IMR-90 (cell line): ENCODE results near the gene ZBTB11. TPM values are rescaled to one million over a fixed set of nuclear protein-coding genes. Genes with fewer than 3 reads are reported as not detected.

Experiments used
- ATAC-seq: fragments of 200-7000 bp; cut with Tn5 transposase; 2 replicates; pipeline ENCODE4 v1.9.1; 2020; ENCODE audit warnings: low read depth, mild to moderate bottlenecking, moderate library complexity
- BruUV-seq: library from RNA; stranded (reverse); fragments of 400-500 nt; replicated peaks from 2 replicates; lab custom pipeline; 2021; lab: Mats Ljungman, UMichigan
- CTCF ChIA-PET: fragments of 300-600 bp; formaldehyde crosslinking; extraction: SDS; loops from one replicate; lab custom pipeline; 2021; ENCODE audit warnings: antibody characterized with exemption; lab: Yijun Ruan, JAX
- POLR2A ChIA-PET: fragments of 300-600 bp; sonication (Branson Sonifier 250); formaldehyde crosslinking; loops from one replicate; lab custom pipeline; 2022; ENCODE audit warnings: antibody characterized with exemption; ENCODE audit not compliant: unreplicated experiment; lab: Charles Lee
- DNase-seq: peaks from one replicate; pipeline ENCODE4 v3.0.0; 2013
- H2AFZ ChIP-seq: replicated peaks from 2 replicates; pipeline ENCODE3; 2013; ENCODE audit warnings: low read length, mild to moderate bottlenecking; ENCODE audit not compliant: poor library complexity
- H2AK5ac ChIP-seq: 2 replicates; pipeline ENCODE4 v1.6.1; 2013; ENCODE audit warnings: low read depth, low read length, inconsistent platforms
- H2AK9ac ChIP-seq: replicated peaks from 2 replicates; pipeline ENCODE3; 2013; ENCODE audit warnings: mild to moderate bottlenecking, low read depth, low read length, moderate library complexity; ENCODE audit not compliant: poor library complexity
- H2BK120ac ChIP-seq: 2 replicates; pipeline ENCODE4 v1.6.1; 2013; ENCODE audit warnings: low read depth, low read length, inconsistent platforms
- H2BK15ac ChIP-seq: 3 replicates; pipeline ENCODE4 v1.6.1; 2013; ENCODE audit warnings: low read depth, low read length, inconsistent platforms
- H2BK20ac ChIP-seq: 2 replicates; pipeline ENCODE4 v1.6.1; 2013; ENCODE audit warnings: low read depth, mild to moderate bottlenecking, inconsistent platforms, low read length, moderate library complexity
- H2BK5ac ChIP-seq: 2 replicates; pipeline ENCODE4 v1.6.1; 2013; ENCODE audit warnings: mild to moderate bottlenecking, low read depth, low read length, inconsistent platforms; ENCODE audit not compliant: poor library complexity, severe bottlenecking
- H3K14ac ChIP-seq: replicated peaks from 2 replicates; pipeline ENCODE4 v1.6.1; 2013; ENCODE audit warnings: low read depth, low read length, inconsistent platforms
- H3K18ac ChIP-seq: 2 replicates; pipeline ENCODE4 v1.6.1; 2013; ENCODE audit warnings: low read depth, low read length, control low read depth
- H3K23ac ChIP-seq: 2 replicates; pipeline ENCODE4 v1.6.1; 2013; ENCODE audit warnings: low read depth, low read length, inconsistent platforms
- H3K27ac ChIP-seq: 2 replicates; pipeline ENCODE4 v1.5.1; 2013; ENCODE audit warnings: mild to moderate bottlenecking, control low read depth, low read length; ENCODE audit not compliant: insufficient read depth
- H3K27me3 ChIP-seq: 2 replicates; pipeline ENCODE4 v1.6.1; 2013; ENCODE audit warnings: low read length; ENCODE audit not compliant: control insufficient read depth, insufficient read depth
- H3K36me3 ChIP-seq: 2 replicates; pipeline ENCODE4 v1.6.1; 2013; ENCODE audit warnings: low read length, mixed read lengths; ENCODE audit not compliant: control insufficient read depth, insufficient read depth
- H3K4ac ChIP-seq: 2 replicates; pipeline ENCODE4 v1.6.1; 2013; ENCODE audit warnings: low read depth, low read length, inconsistent platforms
- H3K4me1 ChIP-seq: 2 replicates; pipeline ENCODE4 v1.6.1; 2013; ENCODE audit warnings: low read length, mixed read lengths; ENCODE audit not compliant: control insufficient read depth, insufficient read depth
- H3K4me2 ChIP-seq: 2 replicates; pipeline ENCODE4 v1.6.1; 2013; ENCODE audit warnings: low read depth, mild to moderate bottlenecking, control low read depth, low read length, moderate library complexity
- H3K4me3 ChIP-seq: 2 replicates; pipeline ENCODE4 v1.5.1; 2013; ENCODE audit warnings: low read depth, mild to moderate bottlenecking, control low read depth, low read length, moderate library complexity; ENCODE audit not compliant: insufficient read depth
- H3K56ac ChIP-seq: 2 replicates; pipeline ENCODE4 v1.6.1; 2013; ENCODE audit warnings: low read length, inconsistent platforms; ENCODE audit not compliant: insufficient read depth; ENCODE audit errors: extremely low read depth
- H3K79me1 ChIP-seq, 2 experiments: 2 replicates each; pipeline ENCODE4 v1.6.1; 2013; ENCODE audit warnings: low read length in 2 of 2, inconsistent platforms in 1 of 2, low read depth in 1 of 2
- H3K9ac ChIP-seq: 2 replicates; pipeline ENCODE4 v1.6.1; 2013; ENCODE audit warnings: low read depth, low read length, control low read depth
- H3K9me1 ChIP-seq: 2 replicates; pipeline ENCODE4 v1.6.1; 2013; ENCODE audit warnings: low read length, inconsistent platforms; ENCODE audit not compliant: insufficient read depth
- H3K9me3 ChIP-seq: 2 replicates; pipeline ENCODE4 v1.6.1; 2013; ENCODE audit warnings: low read length; ENCODE audit not compliant: control insufficient read depth, insufficient read depth
- H4K20me1 ChIP-seq: 2 replicates; pipeline ENCODE4 v1.6.1; 2013; ENCODE audit warnings: low read length, inconsistent platforms; ENCODE audit not compliant: insufficient read depth
- H4K5ac ChIP-seq: 2 replicates; pipeline ENCODE4 v1.6.1; 2013; ENCODE audit warnings: mild to moderate bottlenecking, low read depth, low read length, control low read depth
- H4K8ac ChIP-seq, 2 experiments: 2 replicates each; pipeline ENCODE4 v1.6.1; 2013; ENCODE audit warnings: low read depth in 2 of 2, low read length in 2 of 2, control low read depth in 1 of 2, inconsistent platforms in 1 of 2
- H4K91ac ChIP-seq: 2 replicates; pipeline ENCODE4 v1.6.1; 2013; ENCODE audit warnings: low read depth, low read length, inconsistent platforms; ENCODE audit not compliant: insufficient read depth
- RFX5 ChIP-seq: IDR thresholded peaks from 2 replicates; pipeline ENCODE4 v1.8.0; 2012; ENCODE audit warnings: low read depth, mild to moderate bottlenecking, low read length, moderate library complexity
- USF2 ChIP-seq: fragments of 150-350 bp; IDR thresholded peaks from 2 replicates; pipeline ENCODE4 v1.6.1; 2017; ENCODE audit warnings: mild to moderate bottlenecking, antibody characterized with exemption, low read length, low read depth
- WGBS, 2 experiments: methylation state at CpG; one replicate each; pipeline versions ENCODE4 v1.1.5 to v1.1.7; 2013; ENCODE audit warnings: missing lambda C conversion rate in 2 of 2; ENCODE audit not compliant: insufficient read length in 1 of 2; ENCODE audit errors: extremely low coverage in 2 of 2; 5-methylcytosine and 5-hydroxymethylcytosine counted together
- dilution Hi-C: fragments of 300-500 bp; cut with HindIII; formaldehyde crosslinking; loops from one replicate; pipeline ENCODE4 v1.14.3; 2018; ENCODE audit warnings: low sequenced_read_pairs; ENCODE audit not compliant: unreplicated experiment
- in situ Hi-C: fragments of 300-500 bp; cut with MboI; formaldehyde crosslinking; loops from 3 replicates; pipeline ENCODE4 v1.14.3; 2019; ENCODE audit warnings: low sequenced_read_pairs, inconsistent platforms, mixed read lengths
- intact Hi-C: fragments of 100-400 bp; cut with micrococcal nuclease; formaldehyde crosslinking; loops from 2 replicates; pipeline ENCODE4 v1.10.0; 2022
- polyA plus RNA-seq, 3 experiments: library from polyadenylated mRNA; depleted of rRNA; stranded (reverse); fragments of >200 nt; gene quantifications; 2 replicates each; pipeline ENCODE4 v1.2.3, GENCODE V29; 2012; ENCODE audit warnings: low replicate concordance in 1 of 3
- total RNA-seq: library from RNA; depleted of rRNA; stranded (reverse); fragments of >200 nt; gene quantifications from 2 replicates; pipeline ENCODE4 v1.2.3, GENCODE V29; 2012

The ZBTB11 gene
- total and polyA plus RNA-seq, 2 of the 4 experiments (the other 2 are of a cell fraction), result 6.0 to 17.2 TPM

GRCh38 chr3:101656651-101657050 lies 20.3 kb downstream of the ZBTB11 start:
- Histone ChIP-seq H2AFZ (no peak overlapping the region), H3K27me3 (no peaks in the 10 kb centered on the region), H3K56ac (no peak overlapping the region), H3K18ac (no peak overlapping the region), H3K9ac (no peak overlapping the region), H3K9me3 (no peaks in the 10 kb centered on the region), H3K4me1 (no peaks in the 10 kb centered on the region), H3K9me1 (no peaks in the 10 kb centered on the region), H2BK5ac (no peak overlapping the region), H3K4ac (no peak overlapping the region), H4K91ac (no peak overlapping the region), H2BK20ac (no peak overlapping the region), H2BK120ac (no peak overlapping the region), H4K20me1 (no peaks in the 10 kb centered on the region), H2AK5ac (no peak overlapping the region), H4K5ac (no peak overlapping the region), H3K23ac (no peak overlapping the region), H3K36me3 (peaks cover 32% of the 10 kb centered on the region), H3K79me1 (peaks cover 0 to 2% of the 10 kb centered on the region in 2 experiments; a peak in 1 of 4 replicates), H2AK9ac (no peak overlapping the region), H3K4me2 (no peak overlapping the region), H3K4me3 (no peak overlapping the region), H4K8ac (no peak overlapping the region), H3K14ac (no peak overlapping the region), H2BK15ac (no peak overlapping the region), H3K27ac (no peak overlapping the region)
- dilution Hi-C loops, result no loop called here
- ChIA-PET POLR2A (no interaction called here), CTCF (interaction anchor here (0.7 kb wide), 1 partner anchor 8 kb away, joined by 3 read pairs; no protein-coding TSS in a partner anchor)
- DNase-seq, result no peak
- WGBS, 2 experiments, result no CpG with 5 or more reads among the region's 6 CpGs
- TF ChIP-seq USF2 (no peak), RFX5 (no peak)
- BruUV-seq, result no TSS peak
- in situ Hi-C loops, result no loop called here
- no peak for ATAC-seq
- intact Hi-C loops, result no loop called here
